Hindlimb muscle (tissue), 1 donor: ENCODE measurements around the gene PLEKHG3. TPM values are rescaled to one million over a fixed set of nuclear protein-coding genes. Genes with fewer than 3 reads are reported as not detected.

Experiments
- DNase-seq: peaks from one replicate; pipeline ENCODE4 v3.0.0-alpha.2; 2013
- polyA plus RNA-seq: library from polyadenylated mRNA; unstranded; fragments of 120-200 nt; gene quantifications from one replicate; pipeline ENCODE4 v1.2.1, GENCODE V29; 2013; ENCODE audit not compliant: insufficient read length

The PLEKHG3 gene
- polyA plus RNA-seq, 1 donor = 24.8 TPM

- DNase-seq = no peak
Measured at GRCh38 chr14:64708148-64709004, 4.2 kb downstream of the PLEKHG3 start.

- no peak for DNase-seq
Measured at GRCh38 chr14:64709126-64709525, 4.9 kb downstream of the PLEKHG3 start.

GRCh38 chr14:64711039-64711438, 6.8 kb downstream of the PLEKHG3 start:
- DNase-seq = no peak

GRCh38 chr14:64713677-64714076, 9.5 kb downstream of the PLEKHG3 start:
- no peak for DNase-seq

GRCh38 chr14:64714432-64715025, 10.3 kb downstream of the PLEKHG3 start:
- no peak for DNase-seq

GRCh38 chr14:64715146-64715627, 11.0 kb downstream of the PLEKHG3 start:
- DNase-seq = no peak

- no peak for DNase-seq
Measured at GRCh38 chr14:64715628-64716412, 11.6 kb downstream of the PLEKHG3 start.

GRCh38 chr14:64717870-64718269, 13.6 kb downstream of the PLEKHG3 start:
- DNase-seq = no peak

- no peak for DNase-seq
Measured at GRCh38 chr14:64718762-64719161, 14.5 kb downstream of the PLEKHG3 start.

GRCh38 chr14:64719601-64720000, 15.4 kb downstream of the PLEKHG3 start:
- no peak for DNase-seq

- no peak for DNase-seq
Measured at GRCh38 chr14:64720131-64720576, 15.9 kb downstream of the PLEKHG3 start.

- no peak for DNase-seq
Measured at GRCh38 chr14:64721391-64721791, 17.2 kb downstream of the PLEKHG3 start.

GRCh38 chr14:64721899-64722298, 17.7 kb downstream of the PLEKHG3 start:
- DNase-seq = no peak

- no peak for DNase-seq
Measured at GRCh38 chr14:64722842-64723447, 18.7 kb downstream of the PLEKHG3 start.

- no peak for DNase-seq
Measured at GRCh38 chr14:64723691-64724577, 19.7 kb downstream of the PLEKHG3 start.

- no peak for DNase-seq
Measured at GRCh38 chr14:64724578-64724930, 20.3 kb downstream of the PLEKHG3 start.

GRCh38 chr14:64725261-64725815, 21.1 kb downstream of the PLEKHG3 start:
- no peak for DNase-seq

- no peak for DNase-seq
Measured at GRCh38 chr14:64725879-64726584, 21.8 kb downstream of the PLEKHG3 start.

- DNase-seq = no peak
Measured at GRCh38 chr14:64726585-64726890, 22.3 kb downstream of the PLEKHG3 start.

- no peak for DNase-seq
Measured at GRCh38 chr14:64727551-64728071, 23.4 kb downstream of the PLEKHG3 start.

GRCh38 chr14:64728106-64728505, 23.9 kb downstream of the PLEKHG3 start:
- no peak for DNase-seq
